ENCODE measurements around the gene DHX40. TPM values are rescaled to one million over a fixed set of nuclear protein-coding genes. Genes with fewer than 3 reads are reported as not detected.
"Not testable (repeated sequence)": the region's sequence is repeated elsewhere in the genome, so short reads cannot be mapped to it uniquely, and the experiment has no call there.

DHX40 gene, protein sequence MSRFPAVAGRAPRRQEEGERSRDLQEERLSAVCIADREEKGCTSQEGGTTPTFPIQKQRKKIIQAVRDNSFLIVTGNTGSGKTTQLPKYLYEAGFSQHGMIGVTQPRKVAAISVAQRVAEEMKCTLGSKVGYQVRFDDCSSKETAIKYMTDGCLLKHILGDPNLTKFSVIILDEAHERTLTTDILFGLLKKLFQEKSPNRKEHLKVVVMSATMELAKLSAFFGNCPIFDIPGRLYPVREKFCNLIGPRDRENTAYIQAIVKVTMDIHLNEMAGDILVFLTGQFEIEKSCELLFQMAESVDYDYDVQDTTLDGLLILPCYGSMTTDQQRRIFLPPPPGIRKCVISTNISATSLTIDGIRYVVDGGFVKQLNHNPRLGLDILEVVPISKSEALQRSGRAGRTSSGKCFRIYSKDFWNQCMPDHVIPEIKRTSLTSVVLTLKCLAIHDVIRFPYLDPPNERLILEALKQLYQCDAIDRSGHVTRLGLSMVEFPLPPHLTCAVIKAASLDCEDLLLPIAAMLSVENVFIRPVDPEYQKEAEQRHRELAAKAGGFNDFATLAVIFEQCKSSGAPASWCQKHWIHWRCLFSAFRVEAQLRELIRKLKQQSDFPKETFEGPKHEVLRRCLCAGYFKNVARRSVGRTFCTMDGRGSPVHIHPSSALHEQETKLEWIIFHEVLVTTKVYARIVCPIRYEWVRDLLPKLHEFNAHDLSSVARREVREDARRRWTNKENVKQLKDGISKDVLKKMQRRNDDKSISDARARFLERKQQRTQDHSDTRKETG
- polyA plus RNA-seq (ENCODE audit: insufficient read length): 99.9 TPM
- long read RNA-seq, donor 1, transcript DHX40-201 (18 exons, 3,660 nt): major isoform, 8 of 67 reads
- long read RNA-seq, donor 1, partial matches to known transcripts: 57 of 67 reads
- long read RNA-seq, donor 1, other reads (novel, unspliced or antisense): 0 of 67 reads
- long read RNA-seq, donor 2, transcript DHX40-201 (18 exons, 3,660 nt): major isoform, 6 of 32 reads
- long read RNA-seq, donor 2, partial matches to known transcripts: 25 of 32 reads
- long read RNA-seq, donor 2, other reads (novel, unspliced or antisense): 0 of 32 reads
- long read RNA-seq, donor 3, transcript DHX40-201 (18 exons, 3,660 nt): major isoform, 13 of 22 reads
- long read RNA-seq, donor 3, partial matches to known transcripts: 9 of 22 reads
- long read RNA-seq, donor 3, other reads (novel, unspliced or antisense): 0 of 22 reads
- long read RNA-seq, donor 4: 0 reads
- long read RNA-seq, donor 5, transcript DHX40-201 (18 exons, 3,660 nt): major isoform, 18 of 23 reads
- long read RNA-seq, donor 5, partial matches to known transcripts: 0 of 23 reads
- long read RNA-seq, donor 5, other reads (novel, unspliced or antisense): 5 of 23 reads
- long read RNA-seq, donor 6, transcript DHX40-201 (18 exons, 3,660 nt): major isoform, 6 of 18 reads
- long read RNA-seq, donor 6, partial matches to known transcripts: 12 of 18 reads
- long read RNA-seq, donor 6, other reads (novel, unspliced or antisense): 0 of 18 reads
- long read RNA-seq, donor 7, transcript DHX40-201 (18 exons, 3,660 nt): major isoform, 24 of 35 reads
- long read RNA-seq, donor 7, partial matches to known transcripts: 6 of 35 reads
- long read RNA-seq, donor 7, other reads (novel, unspliced or antisense): 5 of 35 reads
- long read RNA-seq, donor 8, partial matches to known transcripts: 15 of 19 reads
- long read RNA-seq, donor 8, other reads (novel, unspliced or antisense): 0 of 19 reads

DNA sequence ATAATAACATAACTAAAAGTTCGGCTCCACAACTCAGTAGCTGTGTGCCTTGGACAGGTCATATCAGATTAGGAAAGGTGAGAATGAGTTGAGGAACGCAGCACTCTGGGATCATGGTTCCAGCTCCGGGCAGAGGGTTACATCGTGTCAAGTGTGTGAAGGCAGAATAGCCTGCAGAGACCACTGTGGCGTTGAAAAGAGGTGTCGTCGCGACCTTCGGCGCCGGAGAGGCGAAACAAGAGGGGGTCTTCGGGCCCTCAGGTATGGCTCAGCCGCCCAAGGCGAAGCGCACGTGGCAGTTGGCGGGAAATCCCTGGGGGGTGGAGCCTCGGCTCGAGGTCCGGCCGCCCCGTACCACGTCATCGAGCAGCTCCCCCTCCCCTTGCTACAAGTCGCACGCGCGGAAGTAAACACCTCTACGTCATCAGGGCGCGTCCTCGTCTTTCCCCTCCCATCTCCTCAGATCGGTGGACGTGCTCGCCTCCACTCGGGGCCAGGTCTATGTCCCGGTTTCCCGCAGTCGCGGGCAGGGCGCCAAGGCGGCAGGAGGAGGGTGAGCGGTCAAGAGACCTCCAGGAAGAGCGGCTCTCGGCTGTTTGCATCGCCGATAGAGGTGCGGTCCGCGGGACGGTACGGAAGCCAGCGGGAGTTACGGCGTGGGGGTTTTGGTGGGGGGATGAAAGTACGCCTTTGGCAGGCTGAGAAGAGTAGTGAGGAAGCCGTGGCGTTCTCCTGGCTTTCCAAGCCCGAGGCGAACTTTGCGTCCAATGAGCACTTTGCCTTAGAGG lies at the start of gene DHX40:
DHX40 (plus strand) TSS at position 440 of the 788 bp plus-strand sequence; CDS start at position 502, 62 bp downstream.
- DNase-seq: peak; percentile 93

DNA sequence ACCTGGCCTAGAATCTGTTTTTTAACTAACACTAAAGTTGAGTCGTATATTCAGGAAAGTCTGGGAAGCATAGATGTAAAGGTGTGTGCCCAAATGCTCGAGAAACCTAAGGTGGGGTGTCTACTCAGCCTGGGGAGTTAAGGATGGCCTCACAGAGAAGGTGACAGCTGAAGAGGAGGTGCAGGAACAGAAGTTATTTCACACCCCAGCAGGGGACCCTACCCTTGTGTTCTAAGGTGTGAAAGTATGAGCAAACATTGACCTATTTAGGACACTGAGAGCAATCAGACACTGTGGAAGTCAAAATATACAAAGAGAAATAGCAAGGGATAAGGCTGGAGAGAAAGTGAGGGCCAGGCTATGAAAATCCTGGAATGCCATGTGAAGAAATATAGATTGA lies 49.0 kb upstream of the DHX40 start:
- no peak for DNase-seq

DNA sequence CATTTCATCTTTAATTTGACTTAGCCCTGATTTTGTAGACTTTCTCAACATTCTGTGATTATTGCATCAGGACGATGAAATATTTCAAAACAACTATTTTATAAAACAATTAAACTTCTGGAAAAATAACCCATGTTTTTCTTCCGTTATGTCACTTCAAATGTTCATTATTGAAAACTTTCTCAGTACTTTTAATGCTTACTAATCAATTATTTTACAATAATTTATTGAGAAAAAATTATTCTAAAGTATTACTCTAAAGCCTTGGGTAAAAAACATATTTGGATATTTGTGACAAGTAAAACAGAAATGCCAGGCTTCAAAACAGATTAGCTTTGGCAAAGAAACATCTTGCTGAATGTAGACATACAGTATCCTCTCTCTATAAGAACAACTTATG lies 46.3 kb upstream of the DHX40 start:
- no peak for DNase-seq

DNA sequence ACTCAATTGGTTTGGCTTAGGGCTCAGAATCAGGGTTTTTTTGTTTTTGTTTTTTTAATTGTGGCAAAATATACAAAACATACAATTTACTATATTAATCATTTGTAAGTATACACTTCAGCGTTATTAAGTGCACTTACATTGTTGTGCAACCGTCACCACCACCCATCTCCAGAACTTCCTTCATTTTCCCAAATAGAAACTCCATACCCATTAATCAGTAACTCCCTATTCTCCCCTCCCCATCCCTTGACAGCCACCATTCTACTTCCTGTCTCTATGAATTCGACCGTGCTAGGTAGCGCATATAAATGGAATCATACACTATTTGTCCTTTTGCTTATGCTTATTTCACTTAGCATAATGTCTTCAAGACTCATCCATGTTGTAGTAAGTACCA lies 45.2 kb upstream of the DHX40 start:
- DNase-seq: no peak

DNA sequence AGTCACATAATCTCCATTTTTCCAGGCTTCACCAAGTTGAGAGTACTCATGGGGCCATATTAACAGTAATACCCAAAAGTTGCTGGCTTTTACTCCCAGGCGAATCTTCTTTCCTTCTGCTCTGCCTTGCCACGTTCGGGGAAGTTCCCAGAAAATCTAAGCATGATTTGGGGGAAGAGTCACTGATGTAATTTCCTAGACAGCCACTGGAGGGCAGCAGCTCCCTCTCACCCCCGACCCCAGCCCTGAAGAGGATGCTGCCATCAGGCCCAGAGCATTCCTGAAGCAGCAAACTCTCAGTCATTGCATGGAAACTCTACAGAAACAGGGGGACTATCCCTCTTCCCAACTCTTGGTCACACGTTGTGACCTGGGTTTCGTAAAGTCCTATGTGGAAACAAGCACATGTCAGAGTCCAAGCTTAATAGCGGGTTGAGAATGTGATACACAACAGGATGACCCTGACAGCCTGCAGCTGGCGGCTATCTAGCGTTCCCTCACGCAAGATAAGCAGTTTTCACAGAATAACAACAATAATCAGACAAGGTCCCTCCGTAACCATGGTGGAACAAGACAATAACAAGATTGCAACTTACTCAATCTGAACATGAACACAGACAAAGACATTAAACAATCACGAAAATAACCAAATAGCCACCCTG lies 43.8 kb upstream of the DHX40 start:
- peak; percentile 43 for DNase-seq

DNA sequence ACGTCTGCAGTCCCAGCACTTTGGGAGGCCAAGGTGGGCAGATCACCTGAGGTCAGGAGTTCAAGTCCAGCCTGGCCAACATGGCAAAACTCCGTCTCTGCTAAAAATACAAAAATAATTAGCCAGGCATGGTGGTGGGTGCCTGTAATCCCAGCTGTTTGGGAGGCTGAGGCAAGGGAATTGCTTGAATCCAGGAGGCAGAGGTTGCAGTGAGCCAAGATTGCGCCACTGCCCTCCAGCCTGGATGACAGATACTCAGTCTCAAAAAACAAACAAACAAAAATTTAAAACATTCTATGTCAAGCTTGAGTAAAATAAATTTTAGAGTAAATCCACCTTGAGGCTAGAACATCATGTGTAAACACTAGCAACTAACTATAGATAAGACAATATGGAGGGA lies 40.5 kb upstream of the DHX40 start:
- DNase-seq: not testable (repeated sequence)

DNA sequence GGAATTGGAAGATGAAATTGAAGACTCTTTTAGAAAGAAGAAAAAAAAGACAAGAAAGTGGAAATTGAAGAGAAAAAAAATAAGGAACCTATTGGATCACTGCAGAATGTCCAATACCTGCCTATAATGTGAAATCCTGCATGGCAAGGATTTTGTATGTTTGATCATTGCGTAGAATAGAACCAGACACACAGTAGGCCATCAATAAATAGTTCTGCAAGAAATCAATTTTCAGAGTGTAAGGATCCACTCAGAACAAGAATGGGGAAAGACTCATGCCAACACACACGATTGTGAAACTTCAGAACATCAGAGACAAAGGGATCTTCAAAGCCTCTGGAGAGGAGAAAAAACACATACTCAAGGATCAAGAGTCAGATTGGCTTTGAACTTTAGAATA lies 39.7 kb upstream of the DHX40 start:
- DNase-seq: no peak

DNA sequence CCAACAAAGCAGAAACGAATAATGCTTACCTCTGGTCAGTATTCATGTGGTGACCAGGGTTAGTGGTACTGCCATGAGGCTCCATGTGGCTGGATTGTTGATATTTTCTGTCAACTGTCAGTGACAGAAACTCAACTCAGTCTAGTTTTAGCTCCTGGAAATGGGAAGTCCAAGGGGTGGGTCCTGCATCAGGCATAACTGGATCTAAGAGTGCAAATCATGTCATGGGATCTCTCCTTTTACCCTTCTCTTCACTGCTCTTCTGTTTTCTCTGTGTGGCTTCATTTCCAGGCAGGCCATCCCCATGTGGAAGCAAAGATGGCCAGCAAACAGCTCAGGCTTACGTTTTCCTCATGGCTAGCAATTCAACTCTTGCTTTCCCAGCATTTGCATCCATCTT lies 39.0 kb upstream of the DHX40 start:
- DNase-seq: no peak

DNA sequence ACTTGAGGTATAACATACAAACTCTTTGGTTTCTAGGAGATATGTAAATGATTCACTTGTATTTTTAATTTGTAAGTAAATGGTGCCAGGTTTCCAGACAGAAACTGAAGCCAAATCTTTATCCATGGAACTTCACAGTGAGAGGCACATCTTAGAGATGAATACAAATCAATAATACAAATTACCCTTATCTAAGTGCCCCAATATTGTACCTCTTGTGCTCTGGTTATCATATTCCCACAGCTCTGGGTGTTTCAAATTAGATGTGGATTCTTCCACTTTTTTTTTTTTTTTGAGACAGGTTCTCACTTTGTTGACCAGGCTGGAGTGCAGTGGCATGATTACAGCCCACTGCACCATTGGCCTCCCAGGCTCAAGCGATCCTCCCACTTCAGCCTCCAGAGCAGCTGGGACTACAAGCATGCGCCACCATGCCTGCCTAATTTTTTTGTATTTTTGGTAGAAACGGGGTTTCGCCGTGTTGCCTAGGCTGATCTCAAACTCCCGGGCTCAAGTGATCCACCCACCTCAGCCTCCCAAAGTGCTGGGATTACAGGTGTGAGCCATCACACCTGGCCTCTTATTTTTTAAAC lies 38.0 kb upstream of the DHX40 start:
- no peak for DNase-seq

DNA sequence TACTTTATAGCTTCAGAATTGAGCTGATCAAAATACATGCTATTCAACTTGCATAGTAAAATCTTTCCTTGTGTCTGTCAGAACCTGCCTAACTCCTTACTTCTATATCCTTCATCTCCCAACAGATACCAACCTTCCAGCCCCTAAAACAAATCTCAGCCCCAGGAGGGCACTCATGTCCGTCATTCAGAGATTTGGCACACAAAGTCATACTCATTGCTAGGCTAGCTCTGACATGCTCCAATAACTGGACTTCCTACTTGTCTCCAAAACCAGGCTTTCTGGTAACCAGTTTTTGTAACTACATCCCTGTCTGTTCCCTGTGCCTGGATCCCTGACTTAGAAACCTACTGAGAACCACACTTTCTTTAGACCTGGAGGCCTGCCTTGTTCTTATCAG lies 37.5 kb upstream of the DHX40 start:
- DNase-seq: no peak

DNA sequence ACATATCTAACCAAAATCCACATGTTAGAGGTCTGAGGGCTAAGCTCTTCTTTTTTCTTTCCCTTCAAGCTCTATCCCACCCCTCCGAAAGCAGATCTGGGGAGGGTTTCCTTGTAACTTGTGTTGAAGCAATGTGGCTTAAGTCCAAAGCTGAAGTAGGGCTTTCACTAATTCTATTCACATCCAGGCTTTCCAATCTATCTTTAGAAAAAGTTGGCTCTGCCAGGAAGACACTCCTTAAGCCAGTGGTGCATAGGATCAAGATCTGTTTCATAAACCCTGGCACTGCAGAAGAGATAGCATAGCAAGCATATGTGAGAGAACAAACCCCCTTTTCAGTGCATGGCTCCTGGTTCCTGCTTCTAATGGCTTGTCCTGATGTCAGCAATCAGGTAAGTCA lies 34.9 kb upstream of the DHX40 start:
- DNase-seq: no peak

DNA sequence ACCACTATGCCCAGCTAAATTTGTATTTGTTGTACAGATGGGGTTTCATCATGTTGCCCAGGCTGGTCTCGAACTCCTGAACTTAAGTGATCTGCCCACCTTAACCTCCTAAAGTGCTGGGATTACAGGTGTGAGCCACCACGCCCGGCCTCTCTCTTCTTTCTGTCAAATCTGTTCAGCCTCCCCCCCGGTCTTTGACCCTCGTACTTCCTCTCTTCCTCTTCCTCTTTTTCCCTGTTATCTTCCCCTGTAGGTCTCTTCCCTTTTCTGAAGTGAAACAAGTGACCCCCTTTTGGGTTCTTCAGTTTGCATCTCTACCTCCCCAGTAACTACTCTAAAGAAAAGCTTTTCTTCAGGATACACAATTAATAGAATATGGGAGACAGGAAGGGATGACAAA lies 31.7 kb upstream of the DHX40 start:
- no peak for DNase-seq

DNA sequence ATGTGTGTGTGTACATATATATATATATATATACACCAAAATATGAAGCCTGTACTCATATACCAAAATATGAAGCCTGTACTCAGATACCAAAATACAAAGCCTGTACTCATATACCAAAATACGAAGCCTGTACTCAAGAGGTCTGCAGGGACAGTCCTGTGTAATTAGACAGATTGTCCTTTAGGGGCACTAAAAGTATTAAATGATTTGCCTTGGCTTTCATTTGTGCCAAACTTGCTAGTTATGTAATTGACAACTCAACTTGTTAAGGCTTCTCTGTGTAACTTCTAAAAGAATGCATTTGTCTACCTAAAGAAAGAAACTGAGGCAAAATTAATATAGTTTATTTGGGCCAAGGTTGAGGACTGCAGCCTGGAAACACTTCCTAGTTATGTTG lies 30.8 kb upstream of the DHX40 start:
- DNase-seq: no peak

DNA sequence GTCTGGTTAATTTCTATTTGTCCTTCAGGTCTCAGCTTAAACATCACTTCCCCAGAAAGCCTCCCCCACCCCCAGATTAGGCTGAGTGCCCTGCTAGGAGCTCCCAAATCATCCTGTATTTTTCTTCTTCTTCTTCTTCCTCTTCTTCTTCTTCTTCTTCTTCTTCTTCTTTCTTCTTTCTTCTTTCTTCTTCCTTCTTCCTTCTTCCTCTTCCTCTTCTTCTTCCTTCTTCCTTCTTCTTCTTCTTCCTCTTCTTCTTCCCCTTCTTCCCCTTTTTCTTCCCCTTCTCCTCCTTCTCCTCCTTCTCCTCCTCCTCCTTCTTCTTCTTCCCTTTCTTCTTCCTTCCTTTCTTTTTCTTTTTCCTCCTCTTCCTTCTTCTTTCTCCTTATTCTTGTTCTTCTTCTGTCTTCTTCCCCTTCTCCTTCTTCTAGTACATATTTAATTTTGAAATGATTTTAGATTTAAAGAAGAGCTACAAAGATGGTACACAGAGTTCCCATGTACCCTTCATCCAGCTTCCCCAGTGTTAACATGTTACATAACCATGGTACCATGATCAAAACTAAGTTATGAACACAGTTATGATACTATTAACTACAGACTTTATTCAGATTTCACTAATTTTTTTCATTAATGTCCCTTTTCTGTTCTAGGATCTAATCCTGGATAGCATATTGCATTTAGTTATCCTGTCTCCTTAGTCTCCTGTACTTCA lies 27.1 kb upstream of the DHX40 start:
- DNase-seq: no peak

DNA sequence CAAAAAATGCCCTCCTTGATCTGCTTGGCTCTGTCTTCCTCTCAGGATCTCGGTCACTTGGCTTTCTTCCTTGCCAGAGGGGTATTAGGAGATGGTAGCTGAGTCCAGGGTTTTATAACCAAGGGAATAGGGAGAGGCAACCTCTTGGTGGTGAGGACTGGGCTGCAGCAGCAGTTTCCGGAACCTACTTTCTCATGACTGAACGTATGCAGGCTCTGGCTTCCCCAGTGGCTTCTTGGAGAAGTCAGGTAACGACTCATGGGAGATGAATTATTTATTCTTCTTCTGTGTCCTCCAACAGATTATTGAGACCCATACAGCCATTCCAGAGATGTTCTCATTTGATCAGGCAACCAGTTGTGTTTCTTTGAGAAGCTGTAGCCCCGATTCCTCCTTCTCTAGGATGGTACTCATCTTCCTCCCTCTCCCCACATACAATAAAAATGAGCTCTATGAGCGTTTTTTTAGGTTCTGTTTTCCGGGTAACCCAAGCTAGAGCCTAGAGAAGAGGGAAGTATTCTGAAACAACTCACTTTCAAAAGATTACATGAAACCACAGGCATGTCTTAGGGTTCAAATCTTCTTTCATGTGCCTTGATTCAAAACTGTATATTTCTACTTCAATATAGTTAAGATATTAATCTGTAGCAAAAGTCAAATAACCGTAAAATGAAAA lies 22.3 kb upstream of the DHX40 start:
- DNase-seq: no peak

DNA sequence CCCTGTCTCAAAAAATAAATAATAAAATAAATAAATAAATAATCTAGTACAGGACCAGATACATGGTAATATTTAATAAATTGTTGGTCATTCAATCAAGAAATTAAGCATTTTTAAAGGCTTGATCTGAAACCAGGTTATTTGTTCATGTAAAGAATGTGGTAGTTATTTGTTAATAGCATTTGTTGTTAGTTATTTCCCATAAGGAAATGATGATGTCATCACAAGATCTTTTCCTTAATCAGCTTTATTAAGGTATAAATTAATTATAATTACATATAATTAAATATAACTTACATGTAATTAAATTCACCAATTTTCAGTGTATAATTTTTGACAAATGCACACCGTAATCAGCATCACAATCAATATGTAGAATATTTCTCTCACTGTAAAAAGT lies 19.5 kb upstream of the DHX40 start:
- no peak for DNase-seq

DNA sequence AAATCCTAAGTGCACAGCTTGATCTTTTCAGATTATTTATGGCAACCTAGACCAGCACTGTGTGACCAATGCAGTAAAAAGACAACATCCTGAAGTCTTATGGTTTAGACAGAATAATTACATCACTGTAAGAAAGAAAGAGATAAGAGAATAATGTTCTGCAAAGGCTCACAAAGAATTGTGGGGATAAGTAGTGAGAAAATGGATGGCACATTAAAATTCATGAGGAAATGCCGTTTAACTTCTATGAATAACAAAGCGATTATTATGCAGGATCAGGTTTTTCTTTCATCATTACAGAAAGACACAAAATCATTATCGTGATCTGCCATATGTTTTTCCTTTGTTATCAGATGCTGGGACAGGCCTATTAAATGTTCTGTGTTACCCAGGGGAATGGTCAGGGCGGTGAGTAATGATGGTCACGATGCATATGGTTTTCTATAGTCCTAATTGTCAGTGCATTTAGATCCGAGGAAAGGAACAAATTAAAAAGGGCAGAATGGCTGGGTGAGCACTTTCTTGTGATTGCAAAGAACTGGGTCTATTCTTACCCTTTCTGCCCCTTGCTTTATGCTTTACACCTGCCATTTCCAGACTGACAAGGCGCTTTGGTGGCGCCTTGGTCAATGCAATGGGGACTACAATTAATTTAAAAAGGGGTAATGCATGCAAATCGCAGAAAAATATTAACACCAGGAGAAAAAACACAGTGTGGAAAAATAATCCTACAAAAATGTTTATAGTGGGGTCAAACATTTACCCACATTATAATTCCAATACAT lies 18.1 kb upstream of the DHX40 start:
- DNase-seq: no peak
